MM.1S (cell line): ENCODE results near the gene NTSR1.

Experiments used
- CTCF ChIP-seq: fragments of 300-600 bp; sonication (generic); IDR thresholded peaks from 2 replicates; pipeline ENCODE4 v1.5.1; 2016; ENCODE audit warnings: antibody characterized with exemption, low read length, mixed read lengths
- EZH2 ChIP-seq: fragments of 300-600 bp; sonication (generic); optimal IDR thresholded peaks from 2 replicates; pipeline ENCODE3; 2017; ENCODE audit warnings: low read depth, mild to moderate bottlenecking, antibody characterized with exemption, low read length, mixed read lengths
- EZH2phosphoT487 ChIP-seq: fragments of 300-600 bp; sonication (generic); IDR thresholded peaks from 2 replicates; pipeline ENCODE4 v1.6.1; 2018; ENCODE audit warnings: antibody characterized with exemption, low read length

GRCh38 chr20:62693524-62693922 lies 15.1 kb upstream of the NTSR1 start:
- TF ChIP-seq CTCF (no peak), EZH2 (no peak), EZH2phosphoT487 (no peak)
